ENCODE results near the gene DLL1.

DLL1 gene

GRCh38 chr6:170245475-170245992, 45.3 kb downstream of the DLL1 start:
- H3K4me1 ChIP-seq (ENCODE audit: control insufficient read depth in 2 of 2, insufficient read depth in 2 of 2, low read length in 2 of 2), result no peaks in the 10 kb centered on the region

GRCh38 chr6:170244721-170245474, 46.0 kb downstream of the DLL1 start:
- no peaks in the 10 kb centered on the region for H3K36me3 ChIP-seq (ENCODE audit: control insufficient read depth in 2 of 2, insufficient read depth in 2 of 2, low read length in 2 of 2)
- no peak overlapping the region for H3K27ac ChIP-seq (ENCODE audit: low read depth in 2 of 2, low read length in 2 of 2)
- no peaks in the 10 kb centered on the region for H3K4me1 ChIP-seq (ENCODE audit: control insufficient read depth in 2 of 2, insufficient read depth in 2 of 2, low read length in 2 of 2)
- no peaks in the 10 kb centered on the region for H3K27me3 ChIP-seq (ENCODE audit: control insufficient read depth in 2 of 2, insufficient read depth in 2 of 2, low read length in 2 of 2)
- no peak overlapping the region for H3K4me3 ChIP-seq (ENCODE audit: low read length in 2 of 2)
- no peak overlapping the region for H3K9ac ChIP-seq (ENCODE audit: low read depth in 1 of 2, low read length in 2 of 2)
- H3K9me3 ChIP-seq (ENCODE audit: control insufficient read depth in 2 of 2, low read length in 2 of 2), result no peaks in the 10 kb centered on the region

More at GRCh38 chr6:170245475-170245992, 45.3 kb downstream of the DLL1 start:
- Histone ChIP-seq H3K27me3 (ENCODE audit: control insufficient read depth in 2 of 2, insufficient read depth in 2 of 2, low read length in 2 of 2) (no peaks in the 10 kb centered on the region), H3K9ac (ENCODE audit: low read depth in 1 of 2, low read length in 2 of 2) (no peak overlapping the region), H3K4me3 (ENCODE audit: low read length in 2 of 2) (no peak overlapping the region), H3K27ac (ENCODE audit: low read depth in 2 of 2, low read length in 2 of 2) (no peak overlapping the region), H3K9me3 (ENCODE audit: control insufficient read depth in 2 of 2, low read length in 2 of 2) (no peaks in the 10 kb centered on the region), H3K36me3 (ENCODE audit: control insufficient read depth in 2 of 2, insufficient read depth in 2 of 2, low read length in 2 of 2) (no peaks in the 10 kb centered on the region)

GRCh38 chr6:170243791-170244291, 47.0 kb downstream of the DLL1 start:
- Histone ChIP-seq H3K27me3 (ENCODE audit: control insufficient read depth in 2 of 2, insufficient read depth in 2 of 2, low read length in 2 of 2) (no peaks in the 10 kb centered on the region), H3K9ac (ENCODE audit: low read depth in 1 of 2, low read length in 2 of 2) (no peak overlapping the region), H3K36me3 (ENCODE audit: control insufficient read depth in 2 of 2, insufficient read depth in 2 of 2, low read length in 2 of 2) (no peaks in the 10 kb centered on the region), H3K4me1 (ENCODE audit: control insufficient read depth in 2 of 2, insufficient read depth in 2 of 2, low read length in 2 of 2) (no peaks in the 10 kb centered on the region), H3K4me3 (ENCODE audit: low read length in 2 of 2) (no peak overlapping the region), H3K27ac (ENCODE audit: low read depth in 2 of 2, low read length in 2 of 2) (no peak overlapping the region), H3K9me3 (ENCODE audit: control insufficient read depth in 2 of 2, low read length in 2 of 2) (no peaks in the 10 kb centered on the region)

GRCh38 chr6:170243386-170243785, 47.5 kb downstream of the DLL1 start:
- Histone ChIP-seq H3K9me3 (ENCODE audit: control insufficient read depth in 2 of 2, low read length in 2 of 2) (no peaks in the 10 kb centered on the region), H3K27me3 (ENCODE audit: control insufficient read depth in 2 of 2, insufficient read depth in 2 of 2, low read length in 2 of 2) (no peaks in the 10 kb centered on the region), H3K9ac (ENCODE audit: low read depth in 1 of 2, low read length in 2 of 2) (no peak overlapping the region), H3K4me1 (ENCODE audit: control insufficient read depth in 2 of 2, insufficient read depth in 2 of 2, low read length in 2 of 2) (no peaks in the 10 kb centered on the region), H3K36me3 (ENCODE audit: control insufficient read depth in 2 of 2, insufficient read depth in 2 of 2, low read length in 2 of 2) (no peaks in the 10 kb centered on the region), H3K4me3 (ENCODE audit: low read length in 2 of 2) (no peak overlapping the region), H3K27ac (ENCODE audit: low read depth in 2 of 2, low read length in 2 of 2) (no peak overlapping the region)

GRCh38 chr6:170238741-170239565, 51.9 kb downstream of the DLL1 start:
- H3K27ac ChIP-seq (ENCODE audit: low read depth in 2 of 2, low read length in 2 of 2), result no peak overlapping the region
- no peak overlapping the region for H3K4me3 ChIP-seq (ENCODE audit: low read length in 2 of 2)
- no peaks in the 10 kb centered on the region for H3K4me1 ChIP-seq (ENCODE audit: control insufficient read depth in 2 of 2, insufficient read depth in 2 of 2, low read length in 2 of 2)
- H3K27me3 ChIP-seq (ENCODE audit: control insufficient read depth in 2 of 2, insufficient read depth in 2 of 2, low read length in 2 of 2), result no peaks in the 10 kb centered on the region
- no peaks in the 10 kb centered on the region for H3K36me3 ChIP-seq (ENCODE audit: control insufficient read depth in 2 of 2, insufficient read depth in 2 of 2, low read length in 2 of 2)
- H3K9me3 ChIP-seq (ENCODE audit: control insufficient read depth in 2 of 2, low read length in 2 of 2), result no peaks in the 10 kb centered on the region
- H3K9ac ChIP-seq (ENCODE audit: low read depth in 1 of 2, low read length in 2 of 2), result no peak overlapping the region

- Histone ChIP-seq H3K9ac (ENCODE audit: low read depth in 1 of 2, low read length in 2 of 2) (no peak overlapping the region), H3K27me3 (ENCODE audit: control insufficient read depth in 2 of 2, insufficient read depth in 2 of 2, low read length in 2 of 2) (no peaks in the 10 kb centered on the region), H3K9me3 (ENCODE audit: control insufficient read depth in 2 of 2, low read length in 2 of 2) (no peaks in the 10 kb centered on the region), H3K4me1 (ENCODE audit: control insufficient read depth in 2 of 2, insufficient read depth in 2 of 2, low read length in 2 of 2) (no peaks in the 10 kb centered on the region), H3K36me3 (ENCODE audit: control insufficient read depth in 2 of 2, insufficient read depth in 2 of 2, low read length in 2 of 2) (no peaks in the 10 kb centered on the region), H3K27ac (ENCODE audit: low read depth in 2 of 2, low read length in 2 of 2) (no peak overlapping the region), H3K4me3 (ENCODE audit: low read length in 2 of 2) (no peak overlapping the region)
These were observed 52.7 kb downstream of the DLL1 start for GRCh38 chr6:170237999-170238740.

GRCh38 chr6:170236131-170236836, 54.6 kb downstream of the DLL1 start:
- no peaks in the 10 kb centered on the region for H3K9me3 ChIP-seq (ENCODE audit: control insufficient read depth in 2 of 2, low read length in 2 of 2)
- no peaks in the 10 kb centered on the region for H3K4me1 ChIP-seq (ENCODE audit: control insufficient read depth in 2 of 2, insufficient read depth in 2 of 2, low read length in 2 of 2)
- H3K4me3 ChIP-seq (ENCODE audit: low read length in 2 of 2), result no peak overlapping the region
- no peak overlapping the region for H3K27ac ChIP-seq (ENCODE audit: low read depth in 2 of 2, low read length in 2 of 2)
- H3K27me3 ChIP-seq (ENCODE audit: control insufficient read depth in 2 of 2, insufficient read depth in 2 of 2, low read length in 2 of 2), result no peaks in the 10 kb centered on the region
- H3K9ac ChIP-seq (ENCODE audit: low read depth in 1 of 2, low read length in 2 of 2), result no peak overlapping the region
- H3K36me3 ChIP-seq (ENCODE audit: control insufficient read depth in 2 of 2, insufficient read depth in 2 of 2, low read length in 2 of 2), result no peaks in the 10 kb centered on the region

GRCh38 chr6:170235391-170236125, 55.3 kb downstream of the DLL1 start:
- no peak overlapping the region for H3K9ac ChIP-seq (ENCODE audit: low read depth in 1 of 2, low read length in 2 of 2)
- H3K4me1 ChIP-seq (ENCODE audit: control insufficient read depth in 2 of 2, insufficient read depth in 2 of 2, low read length in 2 of 2), result no peaks in the 10 kb centered on the region
- H3K4me3 ChIP-seq (ENCODE audit: low read length in 2 of 2), result no peak overlapping the region
- H3K27ac ChIP-seq (ENCODE audit: low read depth in 2 of 2, low read length in 2 of 2), result no peak overlapping the region
- no peaks in the 10 kb centered on the region for H3K36me3 ChIP-seq (ENCODE audit: control insufficient read depth in 2 of 2, insufficient read depth in 2 of 2, low read length in 2 of 2)
- H3K27me3 ChIP-seq (ENCODE audit: control insufficient read depth in 2 of 2, insufficient read depth in 2 of 2, low read length in 2 of 2), result no peaks in the 10 kb centered on the region
- no peaks in the 10 kb centered on the region for H3K9me3 ChIP-seq (ENCODE audit: control insufficient read depth in 2 of 2, low read length in 2 of 2)

GRCh38 chr6:170234419-170234818, 56.5 kb downstream of the DLL1 start:
- Histone ChIP-seq H3K4me1 (ENCODE audit: control insufficient read depth in 2 of 2, insufficient read depth in 2 of 2, low read length in 2 of 2) (no peaks in the 10 kb centered on the region), H3K36me3 (ENCODE audit: control insufficient read depth in 2 of 2, insufficient read depth in 2 of 2, low read length in 2 of 2) (no peaks in the 10 kb centered on the region), H3K9me3 (ENCODE audit: control insufficient read depth in 2 of 2, low read length in 2 of 2) (no peaks in the 10 kb centered on the region), H3K4me3 (ENCODE audit: low read length in 2 of 2) (no peak overlapping the region), H3K27ac (ENCODE audit: low read depth in 2 of 2, low read length in 2 of 2) (no peak overlapping the region), H3K9ac (ENCODE audit: low read depth in 1 of 2, low read length in 2 of 2) (no peak overlapping the region), H3K27me3 (ENCODE audit: control insufficient read depth in 2 of 2, insufficient read depth in 2 of 2, low read length in 2 of 2) (no peaks in the 10 kb centered on the region)
